Pancreas (tissue), 10 donors: Measurements from ENCODE around the gene NUSAP1. TPM values are rescaled to one million over a fixed set of nuclear protein-coding genes. Genes with fewer than 3 reads are reported as not detected.

ENCODE experiments used
- ATAC-seq, 4 donors: fragments of 200-7000 bp; cut with Tn5 transposase; one replicate each; pipeline versions ENCODE4 v1.8.0 to v1.9.1; 2020; ENCODE audit warnings: mild to moderate bottlenecking in 4 of 4, moderate library complexity in 4 of 4
- DNase-seq, 6 donors: peaks; one replicate each; pipeline ENCODE4 v3.0.0-alpha.2; 2020
- FAIRE-seq: peaks from 2 replicates; lab custom pipeline; 2012; peaks lifted over from hg19 to GRCh38; lab: Jason Lieb, UNC
- H3K27ac ChIP-seq, 4 donors: fragments of 200-600 bp; sonication (generic); 1 replicate in 3 of 4; 2 replicates in 1 of 4; pipeline versions ENCODE4 v1.5.0 to v1.8.0; 2020
- H3K27me3 ChIP-seq, 4 donors: fragments of 200-600 bp; one replicate each; pipeline ENCODE4 v1.8.0; 2021
- H3K36me3 ChIP-seq, 3 donors: fragments of 200-600 bp; sonication (generic) in 1 of 3; one replicate each; pipeline versions ENCODE4 v1.5.0 to v1.8.0; 2020 to 2021
- H3K4me1 ChIP-seq, 3 donors: fragments of 200-600 bp; one replicate each; pipeline ENCODE4 v1.8.0; 2021
- H3K4me3 ChIP-seq, 4 donors: fragments of 200-600 bp; sonication (generic) in 2 of 4; one replicate each; pipeline versions ENCODE4 v1.5.0 to v1.8.0; 2020 to 2021
- H3K9me3 ChIP-seq, 4 donors: fragments of 200-600 bp; one replicate each; pipeline ENCODE4 v1.8.0; 2021
- CTCF ChIP-seq, 4 donors: fragments of 200-600 bp; sonication (generic) in 3 of 4; IDR thresholded peaks; one replicate each; pipeline versions ENCODE4 v1.5.0 to v1.8.0; 2021; ENCODE audit warnings: antibody characterized with exemption in 4 of 4
- WGBS, 2 donors: extraction: QIAGEN DNeasy Blood & Tissue Kit; methylation state at CpG; one replicate each; pipeline ENCODE4 v1.1.7; 2013; 5-methylcytosine and 5-hydroxymethylcytosine counted together
- intact Hi-C, 3 donors: fragments of 100-400 bp; cut with DNase I; formaldehyde crosslinking; loops; one replicate each; pipeline versions ENCODE4 v1.11.1 to v1.14.2; 2022
- polyA plus RNA-seq, 2 donors: library from polyadenylated mRNA; stranded (reverse); fragments of 200-250 nt; gene quantifications; one replicate each; pipeline ENCODE4 v1.2.3, GENCODE V29; 2013
- total RNA-seq, 6 donors: library from RNA; stranded (reverse); fragmentation: NEBNext Ultra II Directional in 4 of 6; extraction: Animal tissue kit (Norgen Biotek cat#: 25700) in 4 of 6; gene quantifications; one replicate each; pipeline versions ENCODE4 v1.2.1 to v1.2.4, GENCODE V29; 2021 to 2023
- donor health status: healthy with polysubstance abuse.
- donor health status: DM: no; HTN: no; CAD: no; lungs with moderate emphysema.
- donor health status: DM: no; HTN: no; CAD: no.
- donor health status: control.
- donor health status: control.
- donor health status: Bipolar disorder and iron deficiency.
- donor health status: DM: yes; HTN: yes; CAD: no.
- donor health status: DM: no; HTN: no; CAD: no.
- donor health status: DM: no; HTN: no; CAD: no.
- donor health status: DM: yes; HTN: yes; CAD: no.

Gene NUSAP1
- total and polyA plus RNA-seq, 8 donors, result 0.37 to 5.6 (median 1.2) TPM

GRCh38 chr15:41331833-41332193 is 868 bp upstream of the NUSAP1 start:
- Histone ChIP-seq H3K4me3 (peak overlapping the region; percentile 70 to 99 (median 78)), H3K27me3 (no peaks in the 10 kb centered on the region), H3K36me3 (no peaks in the 10 kb centered on the region), H3K4me1 (peaks cover 0 to 5% (median 5%) of the 10 kb centered on the region in 3 donors), H3K9me3 (no peaks in the 10 kb centered on the region), H3K27ac (peak overlapping the region in 2 of 4 donors; percentile 39 to 78)
- TF ChIP-seq CTCF (IDR thresholded peaks at IDR 0.05), result peak in 3 of 4 donors; percentile 68 to 75 (median 71)
- FAIRE-seq (no peak), ATAC-seq (peak in 3 of 4 donors; percentile 76 to 85 (median 83)), DNase-seq (peak in 2 of 6 donors; percentile 60 to 75)
- WGBS, 2 donors, result 2 to 3% methylated on average over 14 of the region's 14 CpGs
- intact Hi-C loops, result no loop called here

GRCh38 chr15:41333026-41333562 is 413 bp downstream of the NUSAP1 start:
- peak; percentile 2 to 17 (median 6) for ATAC-seq
- Histone ChIP-seq H3K4me1 (peaks cover 0 to 5% (median 5%) of the 10 kb centered on the region in 3 donors), H3K27me3 (no peaks in the 10 kb centered on the region), H3K4me3 (peak overlapping the region; percentile 55 to 82 (median 72)), H3K27ac (peak overlapping the region in 3 of 4 donors; percentile 4 to 78 (median 53)), H3K36me3 (no peaks in the 10 kb centered on the region), H3K9me3 (no peaks in the 10 kb centered on the region)
- peak in 2 of 6 donors; percentile 52 to 68 for DNase-seq
- intact Hi-C loops, result no loop called here
- 0% methylated on average over 26 of the region's 26 CpGs for WGBS, 2 donors
- FAIRE-seq, result no peak
- no peak for TF ChIP-seq CTCF (IDR thresholded peaks at IDR 0.05)

- no peaks in the 10 kb centered on the region for H3K27me3 ChIP-seq
- no peak overlapping the region for H3K4me3 ChIP-seq
- H3K4me1 ChIP-seq, result peaks cover 0 to 5% (median 5%) of the 10 kb centered on the region in 3 donors
- H3K9me3 ChIP-seq, result no peaks in the 10 kb centered on the region
- DNase-seq (no peak), FAIRE-seq (no peak), ATAC-seq (no peak)
- no peaks in the 10 kb centered on the region for H3K36me3 ChIP-seq
- intact Hi-C loops, result no loop called here
- no peak overlapping the region for H3K27ac ChIP-seq
- TF ChIP-seq CTCF (IDR thresholded peaks at IDR 0.05), result no peak
- WGBS, 2 donors, result 86% methylated on average over 12 of the region's 12 CpGs
Observed at GRCh38 chr15:41334293-41335120, 1.8 kb downstream of the NUSAP1 start.

GRCh38 chr15:41336549-41336948 is 3.9 kb downstream of the NUSAP1 start:
- Histone ChIP-seq H3K4me1 (peaks cover 0 to 3% (median 3%) of the 10 kb centered on the region in 3 donors), H3K36me3 (no peaks in the 10 kb centered on the region), H3K27me3 (no peaks in the 10 kb centered on the region), H3K4me3 (no peak overlapping the region), H3K9me3 (no peaks in the 10 kb centered on the region), H3K27ac (no peak overlapping the region)
- ATAC-seq (no peak), FAIRE-seq (no peak), DNase-seq (no peak)
- TF ChIP-seq CTCF (IDR thresholded peaks at IDR 0.05), result no peak
- 89 to 97% methylated on average over 4 of the region's 4 CpGs for WGBS, 2 donors
- intact Hi-C loops, result no loop called here
